HG03354 (cell line): ENCODE data around the gene RHCG.

Source experiments
- ATAC-seq: cut with Tn5 transposase; IDR thresholded peaks from one replicate; pipeline ENCODE4 v1.9.1; 2021; ENCODE audit warnings: mild to moderate bottlenecking; ENCODE audit not compliant: unreplicated experiment, poor library complexity, severe bottlenecking

RHCG gene

GRCh38 chr15:89426500-89426899 lies 69.9 kb downstream of the RHCG start:
- ATAC-seq, result no peak

GRCh38 chr15:89423981-89424380 lies 72.4 kb downstream of the RHCG start:
- no peak for ATAC-seq
